ENCODE measurements around the gene SIX4. TPM values are rescaled to one million over a fixed set of nuclear protein-coding genes. Genes with fewer than 3 reads are reported as not detected.
A peak's percentile ranks its signal among the peaks of the same experiment; 100 is the strongest.

SIX4 gene
- total RNA-seq (not detected), total RNA-seq (0 to 0.27 (median 0) reads per million in 172 experiments)
- not detected for polyA plus RNA-seq (2013, experiment 1 of 2)
- 0.37 TPM for polyA plus RNA-seq (2013, experiment 2 of 2)

GRCh38 chr14:60723907-60724618 is at the start of gene SIX4:
Gene SIX4 (minus strand): TSS chr14:60724351. CDS start chr14:60724074, 277 bp downstream.
- Mint-ChIP-seq H3K9me3 (no peaks in the 10 kb centered on the region), H3K27ac (no peak within 1 kb of the TSS), H3K27me3 (peaks cover 89% of the 10 kb centered on the region), H3K4me3 (peak within 1 kb of the TSS; percentile 92), H3K4me1 (ENCODE audit: low read depth) (peaks cover 29% of the 10 kb centered on the region), H3K36me3 (ENCODE audit: low read depth) (no peaks in the 10 kb centered on the region)
- intact Hi-C loops (cut with DNase I, micrococcal nuclease), result no loop called here
- H3K36me3 ChIP-seq (ENCODE audit: insufficient read depth, low read length), result no peaks in the 10 kb centered on the region
- DNase-seq (peak in 4 of 14 experiments; percentile 1 to 24 (median 12)), ATAC-seq (ENCODE audit: poor library complexity) (no peak)
- ChIA-PET CTCF (no interaction called here), POLR2A (interaction anchor here (2.7 kb wide), 1 partner anchor 9 kb away, joined by 9 read pairs; no protein-coding TSS in a partner anchor)
- peaks cover 0 to 24% of the 10 kb centered on the region in 2 experiments for H3K9me3 ChIP-seq (ENCODE audit: control insufficient read depth in 1 of 2, insufficient read depth in 1 of 2, low read length in 2 of 2)
- no peak within 1 kb of the TSS for H3K27ac ChIP-seq (ENCODE audit: low read depth in 1 of 2, low read length in 2 of 2)
- H3K4me3 ChIP-seq (ENCODE audit: low read length), result peak within 1 kb of the TSS; percentile 62
- peaks cover 71 to 91% of the 10 kb centered on the region in 2 experiments for H3K27me3 ChIP-seq (ENCODE audit: control insufficient read depth in 1 of 2, insufficient read depth in 2 of 2, low read length in 2 of 2)
- peaks cover 35% of the 10 kb centered on the region for H3K4me1 ChIP-seq (ENCODE audit: insufficient read depth, low read length)
- TF ChIP-seq, protein P1, sequence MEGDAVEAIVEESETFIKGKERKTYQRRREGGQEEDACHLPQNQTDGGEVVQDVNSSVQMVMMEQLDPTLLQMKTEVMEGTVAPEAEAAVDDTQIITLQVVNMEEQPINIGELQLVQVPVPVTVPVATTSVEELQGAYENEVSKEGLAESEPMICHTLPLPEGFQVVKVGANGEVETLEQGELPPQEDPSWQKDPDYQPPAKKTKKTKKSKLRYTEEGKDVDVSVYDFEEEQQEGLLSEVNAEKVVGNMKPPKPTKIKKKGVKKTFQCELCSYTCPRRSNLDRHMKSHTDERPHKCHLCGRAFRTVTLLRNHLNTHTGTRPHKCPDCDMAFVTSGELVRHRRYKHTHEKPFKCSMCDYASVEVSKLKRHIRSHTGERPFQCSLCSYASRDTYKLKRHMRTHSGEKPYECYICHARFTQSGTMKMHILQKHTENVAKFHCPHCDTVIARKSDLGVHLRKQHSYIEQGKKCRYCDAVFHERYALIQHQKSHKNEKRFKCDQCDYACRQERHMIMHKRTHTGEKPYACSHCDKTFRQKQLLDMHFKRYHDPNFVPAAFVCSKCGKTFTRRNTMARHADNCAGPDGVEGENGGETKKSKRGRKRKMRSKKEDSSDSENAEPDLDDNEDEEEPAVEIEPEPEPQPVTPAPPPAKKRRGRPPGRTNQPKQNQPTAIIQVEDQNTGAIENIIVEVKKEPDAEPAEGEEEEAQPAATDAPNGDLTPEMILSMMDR (IDR thresholded peaks at IDR 0.05), result no peak

- ATAC-seq (ENCODE audit: poor library complexity) (no peak), DNase-seq (no peak)
- Histone ChIP-seq H3K27me3 (ENCODE audit: control insufficient read depth in 1 of 2, insufficient read depth in 2 of 2, low read length in 2 of 2) (no peaks in the 10 kb centered on the region), H3K36me3 (ENCODE audit: insufficient read depth, low read length) (no peaks in the 10 kb centered on the region), H3K9me3 (ENCODE audit: control insufficient read depth in 1 of 2, insufficient read depth in 1 of 2, low read length in 2 of 2) (no peaks in the 10 kb centered on the region), H3K4me3 (ENCODE audit: low read length) (no peak overlapping the region), H3K4me1 (ENCODE audit: insufficient read depth, low read length) (no peaks in the 10 kb centered on the region), H3K27ac (ENCODE audit: low read depth in 1 of 2, low read length in 2 of 2) (no peak overlapping the region)
- H3K27ac Mint-ChIP-seq, result no peak overlapping the region
- ChIA-PET CTCF (no interaction called here), POLR2A (no interaction called here)
- TF ChIP-seq, protein P1 (IDR thresholded peaks at IDR 0.05), result no peak
- no peaks in the 10 kb centered on the region for H3K27me3 Mint-ChIP-seq
- no peak overlapping the region for H3K4me3 Mint-ChIP-seq
- intact Hi-C loops (cut with DNase I, micrococcal nuclease), result no loop called here
- peaks cover 4% of the 10 kb centered on the region for H3K36me3 Mint-ChIP-seq (ENCODE audit: low read depth)
- H3K4me1 Mint-ChIP-seq (ENCODE audit: low read depth), result peaks cover 12% of the 10 kb centered on the region
- no peaks in the 10 kb centered on the region for H3K9me3 Mint-ChIP-seq
Observed at GRCh38 chr14:60773558-60773957, 49.4 kb upstream of the SIX4 start.

- TF ChIP-seq, protein P1 (IDR thresholded peaks at IDR 0.05), result no peak
- no peak for DNase-seq
- H3K4me1 ChIP-seq (ENCODE audit: insufficient read depth, low read length), result no peaks in the 10 kb centered on the region
- no peaks in the 10 kb centered on the region for H3K9me3 Mint-ChIP-seq
- no peaks in the 10 kb centered on the region for H3K36me3 ChIP-seq (ENCODE audit: insufficient read depth, low read length)
- CTCF ChIA-PET, result no interaction called here
- H3K36me3 Mint-ChIP-seq (ENCODE audit: low read depth), result peaks cover 4% of the 10 kb centered on the region
- intact Hi-C loops (cut with DNase I, micrococcal nuclease), result no loop called here
- H3K27me3 ChIP-seq (ENCODE audit: control insufficient read depth in 1 of 2, insufficient read depth in 2 of 2, low read length in 2 of 2), result no peaks in the 10 kb centered on the region
- H3K27me3 Mint-ChIP-seq, result no peaks in the 10 kb centered on the region
- no peak overlapping the region for H3K4me3 Mint-ChIP-seq
- no peak overlapping the region for H3K4me3 ChIP-seq (ENCODE audit: low read length)
- POLR2A ChIA-PET, result no interaction called here
- H3K4me1 Mint-ChIP-seq (ENCODE audit: low read depth), result peaks cover 16% of the 10 kb centered on the region
- ATAC-seq (ENCODE audit: poor library complexity), result no peak
- no peak overlapping the region for H3K27ac Mint-ChIP-seq
- no peak overlapping the region for H3K27ac ChIP-seq (ENCODE audit: low read depth in 1 of 2, low read length in 2 of 2)
- no peaks in the 10 kb centered on the region for H3K9me3 ChIP-seq (ENCODE audit: control insufficient read depth in 1 of 2, insufficient read depth in 1 of 2, low read length in 2 of 2)
Observed at GRCh38 chr14:60771117-60771516, 47.0 kb upstream of the SIX4 start.

Data from CD4-positive, alpha-beta T cell (primary cell).